Retina (tissue), 1 donor: Measurements from ENCODE around the gene MCRIP1.

ENCODE experiments used
- DNase-seq: peaks from one replicate; pipeline ENCODE4 v3.0.0-alpha.2; 2016

Gene MCRIP1

GRCh38 chr17:81833160-81833920 lies at the start of gene MCRIP1:
Gene MCRIP1, minus strand, starts transcription at chr17:81833291. Its CDS starts 8,785 bp downstream, at chr17:81824506.
- DNase-seq: peak; percentile 87

- DNase-seq: no peak
Observed at GRCh38 chr17:81879121-81879520, 46.0 kb upstream of the MCRIP1 start.

GRCh38 chr17:81878294-81878693 lies 45.2 kb upstream of the MCRIP1 start:
- DNase-seq: no peak

DNA sequence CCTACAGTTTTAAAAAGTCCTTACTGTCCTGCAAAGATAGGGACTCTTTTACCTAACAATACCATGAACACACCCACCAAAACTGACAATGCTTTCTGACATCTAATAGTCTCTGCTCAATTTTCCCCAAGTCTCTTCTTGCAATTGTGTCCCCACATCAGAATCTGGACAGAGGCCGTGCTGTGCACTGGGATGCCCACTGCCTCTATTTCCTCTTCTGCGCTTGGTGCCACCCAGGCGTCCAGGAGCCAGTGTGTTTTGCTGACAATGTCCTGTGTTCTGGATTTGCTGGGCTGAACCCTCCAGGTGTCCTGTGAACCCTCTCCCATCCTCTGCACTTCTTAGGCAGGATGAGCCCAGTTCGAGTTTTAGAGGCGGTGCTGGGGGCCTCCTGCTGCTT lies 44.5 kb upstream of the MCRIP1 start:
- DNase-seq: no peak

GRCh38 chr17:81871387-81872230 lies 38.5 kb upstream of the MCRIP1 start:
- peak; percentile 90 for DNase-seq

DNA sequence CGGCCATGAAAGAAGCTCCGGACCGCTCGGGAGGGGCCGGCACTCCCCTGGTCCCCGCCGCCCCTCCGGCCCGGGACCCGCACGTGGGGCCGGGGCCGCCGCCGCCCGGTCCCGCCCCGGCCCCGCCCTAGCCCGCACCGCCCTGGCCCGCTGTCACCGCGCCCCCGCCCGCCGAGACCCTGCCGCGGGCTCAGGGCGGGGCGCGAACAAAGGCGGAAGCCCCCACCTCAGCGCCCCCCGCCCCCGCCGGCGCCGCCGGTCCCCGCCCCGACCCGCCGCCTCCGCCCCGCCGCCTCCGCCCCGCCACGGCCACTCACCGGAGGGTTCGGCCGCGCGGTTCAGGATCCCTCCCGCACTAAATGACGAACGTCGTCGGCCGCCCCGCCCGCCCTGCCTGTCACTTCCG lies 37.9 kb upstream of the MCRIP1 start, which contains the start of gene ARHGDIA:
ARHGDIA (minus strand) TSS at position 357 of the 406 bp plus-strand sequence. CDS start 1,407 bp downstream, outside the sequence.
- DNase-seq: no peak

DNA sequence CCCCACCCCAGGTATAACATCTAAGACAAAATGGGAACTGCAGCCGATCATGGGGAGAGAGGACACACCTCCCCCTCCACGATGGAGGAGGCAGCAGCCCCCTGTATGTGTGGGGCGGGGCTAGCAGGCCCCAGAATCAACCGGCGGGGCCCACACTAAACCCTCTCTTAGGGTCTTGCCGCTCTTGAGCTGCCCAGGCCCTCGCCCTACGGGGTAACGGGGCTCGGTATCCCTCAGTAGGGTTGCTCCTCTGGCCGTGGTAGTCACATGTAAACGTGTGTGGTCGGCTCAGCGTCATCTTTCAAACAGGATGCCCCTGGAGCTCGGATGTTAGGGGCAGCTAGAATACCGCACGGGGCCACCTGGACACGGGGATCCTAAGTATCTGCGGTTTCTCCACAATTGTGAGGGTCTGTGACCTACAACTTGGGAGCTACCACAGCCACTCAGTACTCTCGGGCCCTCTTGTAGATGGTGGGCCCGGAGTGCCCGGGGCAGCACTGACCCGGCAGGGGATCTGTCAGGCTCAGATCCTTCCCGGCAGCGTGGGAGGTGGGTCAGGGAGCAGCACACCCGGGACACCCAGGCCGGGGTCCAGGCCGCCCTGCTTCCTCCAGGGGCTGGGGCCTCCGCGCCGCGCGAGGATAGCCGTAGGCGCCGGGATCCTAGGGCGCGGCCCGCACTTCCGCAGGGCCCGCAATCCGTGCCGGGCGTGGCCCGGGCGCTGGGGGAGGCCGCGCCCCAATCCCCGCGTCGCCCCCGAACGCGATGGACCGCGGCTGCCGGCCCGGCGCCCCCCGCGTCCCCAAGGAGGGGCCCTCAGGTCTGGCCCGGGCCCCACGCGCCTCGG lies 37.3 kb upstream of the MCRIP1 start:
- peak; percentile 56 for DNase-seq

DNA sequence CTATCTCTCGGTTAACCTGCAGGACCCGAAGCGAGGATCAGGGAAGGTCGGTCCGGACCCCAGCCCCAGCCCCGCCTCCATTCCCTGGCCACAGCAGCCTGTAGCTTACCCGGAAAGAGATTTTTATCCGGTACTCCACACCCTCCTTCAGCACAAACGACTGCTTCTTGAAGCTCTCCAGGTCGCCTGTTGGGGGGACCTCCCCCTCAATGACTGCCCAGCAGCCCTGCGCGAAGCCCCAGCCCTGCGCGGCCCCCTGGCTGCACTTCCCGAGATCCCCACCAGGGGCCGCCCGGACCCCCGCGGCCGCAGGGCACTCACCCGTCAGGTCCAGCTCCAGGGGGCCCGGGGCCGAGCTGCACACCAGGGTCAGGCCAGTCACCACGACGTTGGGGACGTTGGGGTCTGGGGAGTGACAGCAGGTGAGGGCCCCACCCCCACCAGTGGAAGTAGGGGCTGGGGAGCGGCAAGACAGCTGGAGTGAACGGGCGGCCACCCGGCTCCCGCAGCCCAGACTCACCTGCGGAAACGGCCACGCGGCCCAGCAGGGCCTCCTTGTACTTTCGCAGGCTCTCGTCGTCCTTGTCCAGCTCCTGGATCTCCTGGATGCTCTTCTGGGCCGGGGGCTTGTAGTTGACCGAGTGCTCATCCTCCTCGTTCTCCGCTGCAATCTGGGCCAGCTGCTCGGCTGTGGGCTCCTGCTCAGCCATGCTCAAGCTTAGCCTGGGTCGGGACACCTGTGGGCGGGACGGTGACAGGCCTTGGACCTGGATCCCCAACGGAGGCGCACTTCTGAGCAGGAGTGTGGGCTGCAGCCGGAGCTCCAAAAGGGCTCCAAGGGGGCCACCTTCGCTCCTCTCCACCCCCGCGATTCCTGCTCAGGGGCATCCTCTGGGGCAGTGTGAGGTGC lies 36.4 kb upstream of the MCRIP1 start:
- peak; percentile 83 for DNase-seq

- DNase-seq: no peak
Observed at GRCh38 chr17:81868674-81869220, 35.7 kb upstream of the MCRIP1 start.

DNA sequence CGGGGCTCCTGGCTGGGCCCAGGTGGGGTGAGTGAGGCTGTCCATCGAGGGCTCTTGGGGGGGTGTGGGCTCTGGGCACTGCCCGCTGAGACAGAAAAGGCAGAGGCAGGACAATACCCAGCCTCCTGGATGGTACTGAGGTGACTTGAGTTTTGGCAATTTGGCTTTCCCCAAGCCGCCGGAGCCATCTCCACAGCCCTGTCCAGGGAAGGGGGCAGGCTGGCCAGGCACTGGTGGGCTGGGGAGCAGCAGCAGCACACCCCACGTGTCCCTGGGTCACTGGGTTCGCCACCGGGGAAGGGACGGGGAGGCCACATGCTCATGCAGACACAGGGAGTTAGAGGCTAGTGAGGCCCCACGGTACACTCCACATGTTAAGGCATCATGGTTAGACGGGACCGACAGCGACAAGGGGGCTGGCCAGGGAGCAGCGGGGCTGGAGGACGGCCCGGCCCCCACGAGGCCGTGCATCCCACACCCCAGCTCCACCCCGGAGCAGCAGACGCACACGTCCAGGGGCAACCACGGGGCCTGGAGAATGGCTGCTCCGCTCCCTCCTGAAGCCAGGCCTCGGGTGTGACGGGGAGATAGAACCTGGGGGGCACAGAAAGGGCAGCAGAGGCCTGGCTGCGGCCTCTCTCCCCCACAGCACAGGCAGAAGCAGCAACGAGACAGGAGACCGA lies 35.0 kb upstream of the MCRIP1 start:
- no peak for DNase-seq

DNA sequence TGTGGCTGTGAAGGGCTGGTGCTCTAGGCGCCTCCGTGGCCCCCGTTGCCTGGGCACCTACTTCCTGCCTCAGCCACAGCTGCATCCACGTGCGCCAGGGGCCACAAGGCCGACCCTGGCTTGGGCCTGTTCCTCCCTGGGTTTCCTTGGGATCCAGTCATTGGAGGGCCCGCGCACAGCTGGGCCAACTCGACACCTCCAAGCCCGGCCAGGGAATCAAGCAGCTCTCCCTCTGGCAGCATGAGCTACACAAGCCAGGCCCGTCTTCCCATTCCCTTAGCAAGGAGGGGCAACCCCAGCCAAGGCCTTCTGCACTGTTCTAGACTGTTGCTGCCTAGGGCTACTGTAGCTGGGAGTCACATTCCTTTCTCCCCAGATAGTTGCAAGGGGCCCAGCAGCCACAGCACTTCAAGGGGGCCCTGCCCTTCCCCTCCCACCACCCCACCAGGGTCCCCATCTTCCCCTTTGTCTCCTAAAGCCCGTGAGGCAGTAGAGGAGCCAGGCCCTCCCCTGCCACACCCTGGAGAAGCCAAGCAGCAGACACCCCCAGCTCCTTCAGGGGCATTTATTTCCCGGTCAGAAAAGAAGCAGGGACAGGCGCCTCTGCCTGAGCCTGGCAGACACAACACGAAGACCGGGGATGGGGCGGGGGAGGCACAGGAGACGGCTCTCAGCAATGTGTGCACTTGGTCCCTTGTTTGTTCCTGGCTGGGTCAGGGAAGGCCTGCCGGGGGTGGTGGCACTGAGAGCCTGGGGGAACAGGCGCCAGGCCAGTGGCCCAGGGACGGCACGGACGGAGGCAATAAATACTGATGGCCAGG lies 34.3 kb upstream of the MCRIP1 start:
- DNase-seq: no peak

DNA sequence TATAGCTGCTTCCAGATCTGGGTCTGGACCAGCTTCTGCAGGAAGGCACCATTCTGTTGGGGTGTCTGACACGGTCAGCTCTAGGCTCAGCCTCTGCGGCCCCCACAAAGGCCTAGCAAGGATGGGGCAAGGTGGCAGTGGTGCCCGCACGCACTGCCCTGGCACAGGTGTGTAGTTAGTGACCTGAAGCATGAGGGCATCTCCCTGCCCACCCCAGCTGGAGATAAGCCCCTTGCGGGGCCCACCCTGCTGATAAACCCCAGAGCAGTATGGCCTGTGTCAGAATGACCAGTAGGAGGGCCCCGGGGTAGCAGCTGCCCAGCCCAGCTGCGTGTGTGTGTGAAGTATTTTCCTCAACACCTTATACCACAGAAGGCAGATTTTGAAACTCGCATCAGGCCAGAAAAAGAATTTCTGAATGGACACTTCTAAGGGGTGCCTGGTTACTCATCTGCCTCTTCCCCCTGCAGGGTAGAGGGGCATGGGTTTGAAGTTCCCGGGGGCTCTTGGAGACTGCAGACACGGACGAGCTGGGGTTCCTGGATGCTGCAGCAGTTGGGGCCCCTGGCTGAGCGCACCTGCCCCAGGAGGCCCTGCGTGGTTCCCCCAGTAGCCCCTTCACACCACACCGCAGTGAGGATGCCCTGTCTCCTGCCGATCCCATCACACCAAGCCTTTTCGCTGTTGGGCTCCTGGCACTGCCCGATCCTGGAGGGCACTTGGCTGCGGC lies 33.5 kb upstream of the MCRIP1 start:
- no peak for DNase-seq

GRCh38 chr17:81865733-81866439 lies 32.8 kb upstream of the MCRIP1 start:
- DNase-seq: no peak

- no peak for DNase-seq
Observed at GRCh38 chr17:81865358-81865732, 32.3 kb upstream of the MCRIP1 start.

GRCh38 chr17:81863833-81864768 lies 31.0 kb upstream of the MCRIP1 start:
- DNase-seq: no peak

- DNase-seq: no peak
Observed at GRCh38 chr17:81863123-81863675, 30.1 kb upstream of the MCRIP1 start.
